Inferior parietal cortex (tissue), 1 donor: ENCODE data around the gene RXFP4.
A peak's percentile ranks its signal among the peaks of the same experiment; 100 is the strongest.

ENCODE experiments used
- DNase-seq: peaks from one replicate; pipeline ENCODE4 v3.0.0-alpha.2; 2016; ENCODE audit errors: extremely low spot score

Gene RXFP4

DNA sequence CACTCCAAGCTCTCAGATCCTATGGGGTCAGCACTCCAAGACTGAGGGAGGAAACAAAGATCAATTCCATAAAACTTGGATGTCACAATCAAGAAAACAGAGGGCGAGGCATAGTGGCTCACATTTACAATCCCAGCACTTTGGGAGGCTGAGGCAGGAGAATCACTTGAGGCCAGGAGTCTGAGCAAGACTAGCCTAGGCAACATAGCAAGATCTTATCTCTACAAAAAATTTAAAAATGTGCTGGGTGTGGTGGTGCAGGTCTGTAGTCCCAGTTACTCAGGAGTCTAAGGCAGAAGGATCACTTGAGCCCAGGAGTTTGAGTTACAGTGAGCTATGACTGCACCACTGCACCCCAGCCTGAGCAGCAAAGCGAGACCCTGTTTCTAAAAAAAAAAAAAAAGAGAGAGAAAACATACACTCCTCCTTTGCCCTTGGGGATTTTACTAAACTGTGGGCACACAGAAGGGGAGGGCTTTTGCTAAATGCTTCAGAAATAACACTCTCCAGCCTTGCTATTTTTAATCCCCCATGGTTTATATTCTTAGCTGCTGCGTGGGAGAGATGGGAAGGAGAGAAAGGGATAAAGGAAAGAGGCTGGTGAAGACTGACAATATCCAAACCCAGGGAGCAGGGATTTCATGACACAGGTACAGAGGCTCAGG is 18.8 kb downstream of the RXFP4 start:
- peak; percentile 70 for DNase-seq

- no peak for DNase-seq
Observed at GRCh38 chr1:155961937-155962336, 20.5 kb downstream of the RXFP4 start.

GRCh38 chr1:155962599-155963211 is 21.3 kb downstream of the RXFP4 start:
- no peak for DNase-seq

DNA sequence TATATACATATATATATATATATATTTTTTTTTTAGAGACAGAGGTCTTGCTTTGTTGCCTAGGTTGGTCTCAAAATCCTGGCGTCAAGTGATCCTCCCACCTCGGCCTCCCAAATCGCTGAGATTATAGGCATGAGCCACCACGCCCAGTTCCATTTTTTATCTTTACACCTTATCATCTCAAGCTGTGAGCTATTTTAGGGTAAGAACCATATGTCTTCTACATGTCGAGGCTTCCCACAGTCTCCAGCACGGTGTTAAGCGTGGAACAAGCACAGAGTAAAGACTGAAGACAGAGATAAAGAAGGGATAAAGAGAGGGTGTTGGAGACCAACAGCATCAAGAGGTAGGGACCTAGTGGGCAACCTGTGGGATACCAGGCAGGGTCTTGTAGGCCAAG is 22.8 kb downstream of the RXFP4 start:
- DNase-seq = peak; percentile 44

DNA sequence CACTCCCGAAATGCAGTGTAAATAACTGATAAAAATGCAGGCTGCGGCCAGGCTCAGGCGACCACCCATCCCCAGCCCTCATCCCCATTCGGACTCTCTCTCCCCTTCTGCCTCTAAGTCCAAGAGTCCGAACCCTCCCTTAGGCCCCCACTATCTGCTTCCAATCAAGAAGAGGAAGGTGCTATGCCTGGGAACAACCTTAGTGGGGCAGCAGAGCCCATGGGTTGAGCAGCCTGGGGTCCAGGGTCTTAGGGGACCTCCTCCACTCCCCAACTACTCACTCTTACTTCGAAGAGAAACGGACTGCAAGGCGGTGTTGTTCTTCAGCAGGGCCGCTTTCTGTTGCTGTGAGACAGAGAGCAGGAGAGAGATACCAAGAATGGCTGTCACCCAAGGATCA is 24.7 kb downstream of the RXFP4 start:
- DNase-seq = no peak

- no peak for DNase-seq
Observed at GRCh38 chr1:155966750-155967149, 25.3 kb downstream of the RXFP4 start.

DNA sequence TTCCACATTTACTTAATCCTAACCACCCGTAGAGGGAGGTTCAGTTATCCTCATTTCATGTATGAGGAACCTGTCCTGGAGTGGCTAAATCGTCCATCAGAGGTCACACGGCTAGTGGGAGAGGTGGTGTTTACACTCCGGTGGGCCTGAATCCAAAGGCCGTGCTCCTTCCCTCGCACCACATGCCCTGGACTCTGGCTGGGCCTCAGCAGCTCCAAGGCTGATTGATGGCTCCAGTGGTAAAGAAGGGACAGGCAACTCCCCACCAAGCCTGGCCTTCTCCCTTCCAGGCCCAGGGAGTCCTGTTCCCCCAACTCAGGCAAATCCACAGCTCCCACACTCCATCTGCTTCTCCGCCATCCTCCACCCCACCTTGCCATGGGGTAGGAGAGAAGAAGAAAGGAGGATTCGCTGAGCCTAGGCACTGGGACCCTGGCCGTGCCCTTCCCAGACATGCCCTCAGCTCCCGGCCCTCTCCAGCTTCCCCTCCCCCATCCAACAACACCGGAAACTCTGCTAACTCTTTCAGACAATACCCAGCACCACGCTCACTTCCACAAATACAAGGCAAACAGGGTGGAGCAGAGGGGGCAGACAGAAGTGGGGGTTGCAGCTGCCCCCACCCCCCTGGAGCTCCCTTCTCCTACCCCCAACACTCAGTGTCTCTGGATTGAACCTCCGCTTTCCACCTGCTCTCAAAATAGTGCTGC is 26.1 kb downstream of the RXFP4 start:
- DNase-seq = no peak

DNA sequence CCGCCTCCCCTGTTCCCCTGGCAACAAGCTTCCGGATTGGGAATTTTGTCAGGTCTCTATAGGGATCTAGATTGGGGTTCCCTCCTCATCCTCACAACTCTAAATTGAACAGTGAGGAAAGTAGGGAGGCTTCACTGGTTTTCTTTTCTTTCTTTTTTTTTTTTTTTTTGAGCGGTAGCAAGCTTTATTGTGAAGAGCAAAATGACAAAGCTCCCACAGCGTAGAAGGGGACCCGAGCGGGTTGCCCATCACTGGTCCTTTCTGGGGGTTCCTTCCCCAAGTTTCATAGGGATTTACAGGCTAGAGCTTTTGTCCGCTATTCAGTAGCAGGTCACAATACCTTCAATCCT is 26.6 kb downstream of the RXFP4 start:
- no peak for DNase-seq

DNA sequence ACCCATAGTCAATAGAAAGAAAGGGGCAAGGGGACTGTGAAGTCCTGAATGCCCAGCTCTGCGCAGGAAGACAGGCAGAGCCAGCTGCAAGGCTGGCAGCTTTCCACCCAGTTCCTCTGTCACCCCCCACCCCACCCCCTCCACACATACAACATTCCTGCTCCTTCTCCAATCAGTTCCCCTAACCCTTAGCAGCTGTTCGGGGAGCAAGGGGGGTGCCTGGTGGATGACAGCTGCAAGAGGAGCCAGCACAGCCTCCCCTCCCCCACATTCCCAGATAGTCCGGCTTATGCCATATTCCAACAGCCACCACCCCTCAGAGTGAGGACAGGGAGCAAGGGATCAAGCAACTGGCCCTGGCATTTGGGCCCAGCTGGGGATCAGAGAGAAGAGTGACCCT is 27.2 kb downstream of the RXFP4 start:
- DNase-seq = no peak

DNA sequence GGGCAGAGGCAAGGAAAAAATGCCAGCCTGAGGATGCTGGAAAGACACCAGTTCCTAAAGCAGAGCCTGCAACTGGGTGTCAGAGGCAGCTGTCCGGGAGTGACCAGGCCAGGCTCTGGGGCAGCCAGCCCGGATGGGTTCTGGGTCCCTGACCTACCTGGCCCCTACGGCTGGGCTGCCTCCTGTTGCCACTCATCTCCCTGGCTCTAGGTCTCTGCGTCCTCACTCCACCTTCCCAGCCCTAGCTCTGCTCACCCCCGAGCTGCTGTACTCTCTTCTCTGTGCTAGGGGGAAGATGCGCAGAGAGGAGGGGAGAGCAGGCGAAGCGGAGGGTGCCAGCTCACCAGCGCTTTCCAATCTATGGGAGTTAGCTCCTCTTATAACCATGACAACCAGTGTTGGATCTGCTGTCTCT is 27.9 kb downstream of the RXFP4 start:
- no peak for DNase-seq

DNA sequence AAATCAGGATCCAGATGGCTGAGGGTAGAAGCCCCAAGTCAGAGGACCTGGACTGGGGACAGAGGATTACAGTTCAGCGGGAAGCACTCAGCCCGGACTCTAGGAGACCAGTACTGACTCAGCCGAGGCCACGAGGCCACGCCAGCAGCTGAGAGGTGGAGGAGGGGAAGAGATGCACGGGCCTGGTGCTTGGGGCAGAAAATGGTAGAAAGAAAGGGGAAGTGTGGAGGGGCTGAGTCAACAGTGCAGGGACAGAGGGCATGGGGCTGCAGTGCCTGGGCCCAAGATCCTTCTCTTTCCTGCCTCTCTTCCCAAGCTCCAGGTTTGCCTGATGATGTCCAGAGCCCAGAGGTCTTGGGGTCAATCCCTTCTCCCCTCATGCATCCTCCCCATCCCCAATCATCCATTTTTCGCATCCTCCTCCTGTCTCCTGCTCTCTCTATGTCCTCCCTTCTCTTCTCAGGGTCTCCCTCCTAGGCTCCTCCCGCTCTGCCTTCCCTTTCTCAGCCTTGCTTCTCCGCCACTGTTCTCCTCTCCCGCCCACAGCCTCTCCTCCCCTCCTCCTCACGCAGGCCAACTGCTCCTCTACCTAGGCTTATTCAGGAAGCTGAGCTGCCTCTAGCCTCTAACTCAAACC is 29.2 kb downstream of the RXFP4 start:
- DNase-seq = peak; percentile 64

GRCh38 chr1:155971910-155972809 is 30.7 kb downstream of the RXFP4 start:
- DNase-seq = no peak

GRCh38 chr1:155973723-155974122 is 32.3 kb downstream of the RXFP4 start:
- no peak for DNase-seq

DNA sequence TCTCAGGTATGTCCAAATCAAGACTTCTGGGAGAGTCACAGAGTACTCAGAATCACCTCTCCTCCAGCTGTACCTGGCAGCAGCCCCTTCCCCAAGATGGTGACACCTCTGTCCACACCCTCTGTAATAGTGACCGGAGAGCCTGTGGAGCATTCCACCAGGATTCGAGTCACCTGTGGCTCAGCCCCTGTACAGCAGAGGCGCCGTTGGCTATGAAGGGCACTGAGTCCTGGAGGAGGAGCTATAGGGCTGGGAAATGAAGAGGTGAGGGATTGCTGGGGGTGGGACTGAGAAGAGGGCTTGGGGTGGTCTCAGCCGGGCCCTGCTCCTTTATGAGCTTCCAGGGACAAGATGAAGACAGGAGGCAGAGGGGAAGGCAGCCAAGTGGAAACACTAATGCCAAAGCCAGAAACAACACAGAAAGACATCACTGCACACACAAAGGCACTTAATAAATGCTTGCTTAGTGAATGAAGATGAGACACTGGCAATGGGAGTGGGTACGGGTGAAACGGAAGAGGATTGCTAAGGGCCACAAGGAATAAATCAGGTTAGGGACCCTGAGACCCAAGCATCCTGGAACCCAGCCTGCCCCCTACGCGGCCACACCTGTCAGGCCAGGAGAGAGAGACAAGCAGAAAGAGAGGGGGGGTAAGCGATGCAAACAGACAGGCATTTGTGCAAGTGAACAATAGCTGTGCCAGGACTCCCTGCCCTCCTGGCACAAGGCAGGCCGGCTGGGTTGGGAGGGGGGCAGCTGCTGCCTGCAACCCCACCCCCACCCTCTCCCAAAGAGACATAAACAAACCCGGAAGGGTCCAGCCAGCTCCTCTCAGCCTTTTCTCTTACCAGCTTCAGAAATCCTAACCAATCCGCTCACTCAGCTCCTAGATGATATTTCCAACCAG is 33.0 kb downstream of the RXFP4 start:
- DNase-seq = no peak

- no peak for DNase-seq
Observed at GRCh38 chr1:155975375-155976061, 34.1 kb downstream of the RXFP4 start.

GRCh38 chr1:155976062-155976912 is 34.8 kb downstream of the RXFP4 start:
- DNase-seq = no peak

DNA sequence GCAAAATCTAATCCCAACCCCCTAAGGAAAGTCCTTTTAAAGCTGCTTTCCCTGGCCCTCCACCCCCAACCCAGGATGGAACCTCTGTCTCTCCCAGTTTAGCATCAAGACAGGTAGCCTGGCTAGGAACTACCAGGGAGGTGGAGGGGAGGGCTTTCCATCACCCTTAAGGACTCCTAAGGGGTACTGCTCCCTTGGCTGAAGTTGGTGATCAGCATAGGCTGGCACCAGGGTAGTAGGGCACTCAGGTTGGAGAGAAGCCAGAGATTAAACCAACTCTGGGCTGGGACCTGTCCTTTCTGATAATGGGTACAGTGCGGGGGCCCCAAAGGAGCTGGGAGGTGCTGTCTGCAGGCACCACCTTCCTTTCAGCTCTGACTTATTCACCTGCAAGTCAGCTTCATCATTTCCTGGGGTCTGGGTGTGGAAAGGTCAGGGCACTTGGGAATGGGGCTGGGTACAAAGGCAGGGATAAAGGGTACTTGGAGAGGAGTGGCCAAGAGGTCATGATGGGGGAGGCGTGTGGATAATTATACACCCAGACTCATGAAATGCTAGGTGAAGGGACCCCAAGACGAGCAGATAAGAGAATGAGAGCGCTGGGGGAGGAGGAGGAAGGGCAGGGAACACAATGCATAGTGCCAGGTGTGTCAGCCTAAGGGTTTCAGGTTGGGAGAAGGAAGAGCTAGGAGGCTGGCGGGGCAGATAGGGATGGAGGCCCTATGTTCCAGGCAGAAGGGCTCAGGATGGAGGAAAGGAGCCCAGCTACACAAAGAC is 35.7 kb downstream of the RXFP4 start:
- DNase-seq = no peak

- no peak for DNase-seq
Observed at GRCh38 chr1:155977690-155978324, 36.4 kb downstream of the RXFP4 start.
